GM18505 (cell line): ENCODE measurements around the gene PPP1R10.

Experiments
- ATAC-seq: cut with Tn5 transposase; IDR thresholded peaks from one replicate; pipeline ENCODE4 v1.9.1; 2021; ENCODE audit not compliant: unreplicated experiment
- POLR2A ChIP-seq: IDR thresholded peaks from 4 replicates; pipeline ENCODE4 v1.6.1; 2011; ENCODE audit warnings: borderline replicate concordance; ENCODE audit not compliant: insufficient read depth, insufficient read length; ENCODE audit errors: extremely low read depth

The PPP1R10 gene

DNA sequence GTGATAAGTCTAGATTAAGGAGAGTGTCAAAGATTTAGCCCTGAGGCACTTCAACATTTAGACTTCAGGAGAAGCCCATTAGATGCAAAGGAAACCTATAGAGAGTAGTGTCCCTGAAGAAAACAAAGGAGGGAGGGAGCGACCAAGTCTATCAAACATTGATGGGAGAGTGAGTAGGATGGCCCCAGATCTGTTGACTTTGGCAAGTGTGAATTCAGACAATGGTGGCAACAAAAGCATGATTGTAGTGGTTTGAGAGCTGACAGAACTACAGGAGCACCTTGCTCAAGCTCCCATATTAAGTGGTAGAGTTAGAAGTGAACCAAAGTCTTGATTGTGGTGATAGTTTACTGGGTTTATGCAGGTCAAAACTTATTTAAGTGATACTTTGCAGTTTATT is 46.8 kb downstream of the PPP1R10 start:
- no peak for TF ChIP-seq POLR2A

DNA sequence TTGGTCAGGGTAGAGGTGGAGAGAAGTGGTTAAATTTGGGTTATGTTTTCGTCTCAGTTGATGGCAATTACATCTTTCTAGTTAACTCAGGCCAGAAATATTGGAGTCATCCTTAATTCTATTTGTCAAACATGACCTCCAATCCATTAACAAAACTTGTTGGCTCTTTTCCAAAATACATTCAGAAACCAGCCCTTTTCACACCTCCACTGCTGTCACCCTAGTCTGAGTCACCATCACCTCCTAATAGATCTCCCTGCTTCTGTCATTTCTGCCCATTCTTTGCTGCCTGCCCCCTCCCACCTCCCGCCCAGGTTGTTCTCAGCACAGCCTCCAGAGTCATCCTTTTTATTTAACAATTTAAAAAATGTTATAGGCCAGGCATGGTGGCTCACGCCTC is 48.8 kb downstream of the PPP1R10 start:
- ATAC-seq: no peak
- TF ChIP-seq POLR2A: no peak

More for the DNA sequence above, 46.8 kb downstream of the PPP1R10 start:
- ATAC-seq: no peak

DNA sequence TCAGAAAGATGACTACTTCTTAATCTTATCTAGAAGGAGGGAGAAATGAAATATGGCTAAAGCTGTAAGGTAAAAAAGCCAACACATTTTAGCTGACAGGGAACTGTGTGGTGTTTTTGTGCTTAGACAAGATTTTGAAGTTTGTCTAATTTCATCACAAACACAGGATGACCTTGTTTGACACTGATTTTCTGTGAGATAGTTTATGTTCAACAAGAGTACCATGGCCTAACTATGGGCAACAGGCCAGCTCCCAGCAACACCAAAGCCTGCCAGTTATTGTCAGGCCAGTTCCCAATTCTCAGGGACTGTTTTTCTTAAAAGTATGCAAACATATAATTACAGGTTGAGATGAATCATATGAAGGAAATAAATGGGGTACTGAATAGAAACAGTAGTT is 51.3 kb downstream of the PPP1R10 start:
- no peak for ATAC-seq
- no peak for TF ChIP-seq POLR2A

DNA sequence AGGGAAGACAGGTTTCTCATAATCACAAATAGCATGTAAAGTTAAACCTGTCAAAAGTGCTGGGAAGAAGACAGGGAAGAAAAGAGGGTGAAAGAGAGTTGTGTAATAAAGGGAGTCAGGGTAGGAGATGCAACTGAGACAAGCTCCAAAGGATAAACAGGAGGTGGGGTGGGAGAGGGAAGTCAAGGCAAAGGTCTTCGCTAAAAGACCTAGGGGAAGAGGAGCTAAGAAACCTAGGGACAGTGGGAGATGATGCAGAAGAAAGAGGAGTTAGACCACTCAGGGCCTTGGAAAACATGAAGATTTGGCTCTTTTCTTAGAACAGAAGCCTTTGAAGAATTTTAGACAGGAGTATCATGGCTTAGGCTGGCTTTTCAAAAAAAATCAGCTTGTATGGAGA is 52.9 kb downstream of the PPP1R10 start:
- TF ChIP-seq POLR2A: no peak
- ATAC-seq: no peak

DNA sequence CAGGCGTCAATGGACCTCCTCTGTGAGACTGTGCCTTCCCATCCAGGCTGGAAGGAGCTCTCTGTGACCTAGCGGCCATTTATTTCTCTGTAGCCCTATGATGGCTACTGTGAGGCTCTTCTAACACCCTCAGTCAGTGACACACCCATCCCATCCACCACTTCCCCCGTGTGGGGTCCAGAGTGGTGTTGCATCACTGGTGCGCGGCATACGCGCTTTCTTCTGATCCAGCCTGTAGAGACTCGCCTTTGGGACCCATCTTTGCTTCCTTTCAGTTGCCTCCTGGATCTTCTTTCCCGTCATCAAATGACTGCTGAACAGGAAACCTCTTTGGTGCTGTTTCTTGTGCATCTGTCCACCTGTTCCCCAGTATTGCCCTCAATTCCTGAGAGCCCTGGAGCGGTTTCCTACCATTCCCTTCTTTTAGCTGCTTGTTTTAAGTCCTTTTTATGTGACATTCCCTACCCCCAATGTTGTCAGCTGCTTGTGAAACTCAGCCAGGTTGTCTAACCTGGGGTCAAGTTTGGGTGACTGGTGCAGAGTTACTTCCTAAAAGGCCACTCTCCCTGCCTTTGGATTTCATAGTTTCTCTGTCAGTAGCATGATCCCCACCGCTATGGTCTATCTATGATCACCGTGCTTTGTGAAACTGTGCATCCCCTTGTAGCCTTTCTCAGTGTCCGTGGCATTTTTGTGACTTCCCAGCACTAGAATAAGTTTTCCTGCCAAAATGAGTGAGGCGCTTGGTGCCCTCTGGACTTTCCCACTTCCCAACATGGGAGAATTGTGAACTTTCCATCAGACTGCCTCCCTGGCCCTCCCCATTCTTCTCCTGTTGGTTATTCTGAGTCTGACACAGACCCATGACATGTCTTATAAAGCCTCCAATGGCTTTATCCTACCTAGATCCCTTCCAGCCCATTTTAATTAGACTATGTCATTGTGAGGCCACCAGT is 54.3 kb downstream of the PPP1R10 start:
- TF ChIP-seq POLR2A: no peak

DNA sequence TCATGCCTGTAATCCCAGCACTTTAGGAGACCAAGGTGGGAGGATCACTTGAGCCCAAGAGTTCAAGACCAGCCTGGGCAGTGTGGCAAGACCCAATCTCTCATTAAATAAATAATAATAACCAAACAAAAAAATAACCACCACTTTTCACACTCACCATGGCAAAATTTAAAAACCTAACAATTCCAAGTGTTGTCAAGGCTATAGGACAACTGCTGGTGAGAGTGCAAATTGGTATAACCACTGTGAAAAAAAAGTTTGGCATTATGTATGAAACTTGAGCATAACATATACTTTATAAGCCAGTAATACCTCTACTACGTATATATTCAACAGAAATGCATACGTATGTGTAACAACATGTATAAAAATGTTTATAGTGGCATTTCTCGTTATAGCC is 56.1 kb downstream of the PPP1R10 start:
- no peak for ATAC-seq
- no peak for TF ChIP-seq POLR2A

More for the DNA sequence above, 54.3 kb downstream of the PPP1R10 start:
- ATAC-seq: no peak

DNA sequence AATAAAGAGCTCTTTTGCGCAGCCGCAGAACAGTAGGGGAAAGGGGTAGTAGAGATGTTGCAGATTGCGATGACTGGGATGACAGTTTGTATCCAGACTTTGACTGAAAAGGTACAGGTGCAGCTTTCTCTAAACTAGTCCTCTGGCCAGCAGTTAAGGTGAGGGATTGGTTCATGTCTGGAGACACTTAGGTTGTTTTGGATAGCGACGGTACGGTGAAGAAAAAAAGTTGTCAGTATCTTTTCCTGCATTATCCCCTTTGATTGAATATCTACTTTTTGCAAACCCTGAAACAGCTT is 59.4 kb downstream of the PPP1R10 start:
- ATAC-seq: no peak
- no peak for TF ChIP-seq POLR2A

DNA sequence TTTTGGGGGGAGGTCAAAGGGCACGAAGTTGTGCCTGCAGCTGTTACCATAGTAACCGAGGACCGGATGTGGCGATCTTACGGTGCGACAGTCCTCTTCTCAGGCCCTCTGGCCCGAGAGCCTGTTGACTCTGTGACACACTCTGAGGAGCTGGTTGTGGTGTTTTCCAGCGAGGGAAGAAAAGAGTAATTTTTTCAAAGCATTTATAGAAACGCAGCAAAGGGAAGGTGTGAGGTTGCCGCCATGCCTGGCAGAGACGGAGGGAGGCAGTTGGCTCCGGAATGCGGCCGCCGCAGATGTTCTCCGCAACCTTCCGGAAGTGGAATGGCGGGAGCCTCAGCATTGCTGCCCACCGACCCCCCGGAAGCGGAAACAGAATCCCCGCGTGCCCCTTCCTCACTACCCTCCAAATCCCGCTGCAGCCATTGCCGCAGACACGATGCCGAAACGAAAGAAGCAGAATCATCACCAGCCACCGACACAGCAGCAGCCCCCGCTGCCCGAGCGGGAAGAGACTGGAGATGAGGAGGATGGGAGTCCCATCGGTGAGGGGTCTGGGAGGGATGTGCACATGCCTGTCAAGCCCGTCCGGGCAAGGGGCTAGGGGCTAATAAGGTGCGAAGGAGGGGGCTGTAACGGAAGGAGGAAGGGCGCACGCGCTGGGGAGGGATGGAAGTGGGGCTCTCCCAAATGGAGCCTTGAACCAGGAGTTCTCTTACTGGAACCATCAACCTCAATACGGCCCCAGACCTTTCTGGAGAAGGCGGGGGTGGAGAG is 59.9 kb downstream of the PPP1R10 start, which contains the start of gene PRR3:
Gene PRR3 (plus strand): TSS at position 390 of the 777 bp plus-strand sequence. CDS start 50 bp downstream, at position 440.
- TF ChIP-seq POLR2A: peak; percentile 55
- peak; percentile 56 for ATAC-seq

DNA sequence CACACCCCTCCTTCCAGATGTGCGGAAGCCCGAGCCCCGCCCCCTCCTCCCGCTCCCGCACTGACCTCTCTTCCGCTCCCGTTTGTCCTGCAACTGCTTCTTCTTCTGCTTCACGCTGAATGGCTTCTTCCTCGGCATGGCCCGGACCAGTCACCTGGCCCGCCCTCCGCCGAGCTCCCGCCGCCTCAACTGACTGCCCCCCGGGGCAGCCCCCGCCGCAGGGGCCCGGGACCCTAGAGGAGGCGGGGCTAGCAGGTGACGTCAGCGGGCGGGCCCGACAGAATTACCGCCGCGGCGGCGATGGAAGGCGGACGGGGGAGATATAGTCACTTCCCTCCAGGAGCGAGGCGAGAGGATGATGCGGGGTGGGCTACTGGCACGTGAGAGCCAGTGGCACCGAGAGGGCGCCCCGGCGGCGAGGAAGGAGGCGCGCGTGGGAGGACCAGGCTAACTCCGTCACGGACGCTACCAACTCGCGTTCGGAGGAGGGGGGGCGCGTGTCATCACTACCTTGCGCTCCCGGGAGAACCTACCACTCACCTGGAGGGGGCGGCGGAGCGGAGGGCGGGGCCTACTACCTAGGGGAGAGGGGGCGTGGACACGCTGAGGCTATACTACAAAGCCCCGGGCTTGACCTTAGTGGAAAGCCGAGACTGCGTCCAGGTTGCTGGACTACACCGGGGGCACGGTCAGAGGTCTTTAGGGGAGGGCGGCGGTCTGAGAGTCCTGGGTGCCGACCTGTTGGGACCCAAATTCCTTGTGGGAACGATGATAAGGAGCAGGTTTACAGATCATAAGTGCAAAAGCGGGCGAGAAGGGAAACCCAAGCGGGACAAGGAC is 60.8 kb downstream of the PPP1R10 start, which contains the start of gene GNL1:
Gene GNL1 (minus strand): TSS at position 424 of the 840 bp plus-strand sequence. CDS start 286 bp downstream, at position 138.
- peak; percentile 75 for ATAC-seq
- TF ChIP-seq POLR2A: peak; percentile 32

DNA sequence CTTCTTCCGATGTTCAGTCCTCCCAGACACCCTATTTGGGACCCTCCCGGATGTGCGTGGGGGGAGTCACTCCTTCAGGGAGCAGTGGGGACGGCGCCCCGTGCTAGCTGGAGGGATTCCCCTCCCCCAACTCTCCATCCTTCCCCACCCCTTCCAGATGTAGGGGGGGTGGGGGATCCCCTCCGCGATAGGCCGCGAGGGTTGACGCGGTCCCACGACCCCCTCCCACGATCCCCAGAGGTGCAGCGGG is 61.3 kb downstream of the PPP1R10 start:
- no peak for TF ChIP-seq POLR2A
- no peak for ATAC-seq

DNA sequence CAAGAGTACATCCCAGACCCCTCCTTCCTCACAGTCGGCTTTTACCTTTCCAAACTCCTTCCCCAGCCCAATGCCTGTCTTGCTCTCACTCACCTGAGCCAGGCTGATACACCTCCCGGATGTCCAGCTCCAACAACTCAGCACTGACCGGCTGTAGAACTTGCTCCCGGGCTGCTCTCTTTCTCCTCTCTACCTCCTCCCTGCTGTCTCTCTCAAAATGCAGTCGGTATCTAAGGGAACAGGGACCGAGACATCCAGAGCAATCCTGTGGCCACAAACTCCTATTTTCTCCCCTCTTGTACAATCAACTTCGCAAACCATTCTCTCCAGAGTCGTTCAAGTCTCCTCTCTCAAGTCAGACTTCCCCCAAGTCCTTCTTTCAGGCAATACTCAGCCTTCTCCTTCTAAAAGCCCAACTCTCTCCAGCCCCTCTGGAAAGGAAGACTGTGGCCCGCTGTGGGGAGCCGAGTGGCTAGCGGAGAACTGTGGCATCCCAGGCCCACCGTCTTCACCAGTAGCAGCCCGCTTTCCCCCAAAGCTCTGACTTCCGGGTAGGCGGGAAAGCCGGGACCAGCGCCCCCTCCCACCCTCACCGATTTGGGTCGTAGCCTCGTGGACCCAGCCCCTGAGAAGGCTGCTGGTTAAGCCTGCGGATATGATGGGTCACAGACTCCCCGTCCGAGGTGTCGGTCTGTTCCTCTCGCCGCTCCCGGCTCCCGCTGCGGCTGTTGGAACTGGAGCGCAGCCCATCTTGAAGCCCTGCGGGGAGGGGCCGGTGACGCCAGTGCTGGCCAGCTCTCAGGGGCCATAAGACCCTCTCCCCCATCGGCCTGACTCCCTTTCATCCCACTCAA is 61.9 kb downstream of the PPP1R10 start:
- peak; percentile 1 for ATAC-seq
- TF ChIP-seq POLR2A: no peak

DNA sequence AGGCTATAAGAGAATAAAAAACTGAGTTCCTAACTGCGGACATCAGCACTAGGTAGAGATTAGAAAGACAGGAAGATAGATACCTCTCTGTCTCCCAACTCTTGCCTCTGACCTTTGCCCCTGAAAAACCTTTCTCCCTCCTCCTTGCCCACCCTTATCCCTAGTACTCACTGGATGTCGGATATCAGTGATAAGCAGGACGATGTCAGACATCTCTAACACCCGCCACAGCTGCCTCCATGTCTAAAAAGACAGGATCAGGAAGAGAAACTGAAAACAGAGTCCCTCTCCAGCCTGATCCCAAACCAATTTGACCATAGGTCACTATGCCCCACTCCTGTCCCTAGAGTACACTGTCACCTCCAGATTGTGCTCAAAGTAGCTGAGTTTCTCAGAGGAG is 62.6 kb downstream of the PPP1R10 start:
- TF ChIP-seq POLR2A: no peak
- no peak for ATAC-seq
